Putamen (tissue), 1 donor: ENCODE results near the gene SENP5.

Source experiments
- DNase-seq: peaks from one replicate; pipeline ENCODE4 v3.0.0-alpha.2; 2016; ENCODE audit warnings: low spot score

SENP5 gene

DNA sequence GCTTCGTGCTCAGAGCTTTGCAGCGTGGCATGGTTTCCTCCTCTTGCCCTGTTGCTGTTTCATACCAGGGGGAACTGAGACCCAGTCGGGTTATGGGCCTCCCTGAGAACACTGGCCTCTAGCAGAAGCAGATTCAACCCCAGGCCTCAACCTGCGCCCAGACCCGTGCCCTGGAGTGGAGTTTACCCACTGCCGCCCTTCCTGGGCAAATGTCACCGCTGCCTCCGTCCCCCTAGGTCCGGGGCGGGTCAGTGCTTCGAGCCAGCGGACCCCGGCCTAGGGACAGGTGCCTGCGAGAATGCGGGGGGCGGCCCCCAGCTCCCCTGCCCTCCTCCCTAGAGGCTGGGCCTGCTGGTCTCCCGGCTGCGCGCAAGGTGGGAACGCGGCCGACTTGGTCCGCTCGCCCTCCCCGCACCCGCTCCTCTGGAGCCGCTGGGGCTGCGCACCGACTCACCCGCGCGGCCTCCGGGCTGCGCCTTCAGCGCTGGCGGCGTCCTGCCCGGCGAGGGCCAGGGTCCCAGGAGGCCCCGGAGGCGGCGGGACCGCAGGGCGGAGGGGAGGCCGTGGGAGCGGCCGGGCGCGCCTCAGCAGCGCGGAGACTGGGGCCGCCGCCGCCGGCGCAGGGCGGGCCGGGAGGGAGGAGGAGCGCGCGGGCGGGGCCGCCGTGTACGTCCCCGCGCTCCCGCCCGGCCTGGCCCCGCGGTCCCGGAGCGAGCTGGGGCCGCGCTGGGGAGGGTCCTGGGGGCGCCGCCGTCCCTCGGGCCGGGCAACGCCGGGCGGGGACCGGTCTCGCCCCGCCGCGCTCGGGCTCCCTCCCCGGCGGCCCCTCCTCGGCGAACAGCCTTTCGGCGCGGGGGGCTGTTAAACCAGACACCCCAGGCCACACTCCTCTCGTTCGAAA, 100.8 kb downstream of the SENP5 start, which contains the start of gene PIGZ:
TSS of gene PIGZ (minus strand) at position 601 of the 901 bp plus-strand sequence. CDS start 16,802 bp downstream, outside the sequence.
- DNase-seq = peak; percentile 34

DNA sequence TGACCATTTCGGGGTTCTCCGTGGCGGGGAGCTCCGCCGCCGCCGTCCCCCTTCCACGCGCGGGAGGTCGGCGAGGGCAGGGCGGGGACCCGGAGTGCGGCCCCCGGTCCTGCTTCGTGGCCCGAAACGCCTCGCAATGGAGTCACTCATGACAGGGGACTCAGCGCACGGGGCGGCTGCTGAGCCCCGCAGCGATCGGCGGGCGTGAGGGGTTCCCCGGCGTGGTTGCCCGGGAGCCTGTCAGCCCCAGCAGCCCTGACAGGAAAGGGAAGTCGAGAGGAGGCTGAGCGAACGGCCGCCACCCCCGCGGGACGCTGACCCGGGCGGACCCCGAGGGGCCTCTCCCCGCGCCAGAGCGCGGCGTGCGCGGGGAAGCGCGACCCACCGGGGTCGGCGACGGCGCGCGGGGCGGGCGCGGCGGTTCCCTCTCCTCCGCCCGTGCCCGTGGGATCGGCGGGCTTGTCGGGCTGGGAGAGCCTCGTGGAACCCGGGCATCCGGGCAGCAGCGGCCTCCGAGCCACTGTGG, 101.5 kb downstream of the SENP5 start:
- DNase-seq = no peak

DNA sequence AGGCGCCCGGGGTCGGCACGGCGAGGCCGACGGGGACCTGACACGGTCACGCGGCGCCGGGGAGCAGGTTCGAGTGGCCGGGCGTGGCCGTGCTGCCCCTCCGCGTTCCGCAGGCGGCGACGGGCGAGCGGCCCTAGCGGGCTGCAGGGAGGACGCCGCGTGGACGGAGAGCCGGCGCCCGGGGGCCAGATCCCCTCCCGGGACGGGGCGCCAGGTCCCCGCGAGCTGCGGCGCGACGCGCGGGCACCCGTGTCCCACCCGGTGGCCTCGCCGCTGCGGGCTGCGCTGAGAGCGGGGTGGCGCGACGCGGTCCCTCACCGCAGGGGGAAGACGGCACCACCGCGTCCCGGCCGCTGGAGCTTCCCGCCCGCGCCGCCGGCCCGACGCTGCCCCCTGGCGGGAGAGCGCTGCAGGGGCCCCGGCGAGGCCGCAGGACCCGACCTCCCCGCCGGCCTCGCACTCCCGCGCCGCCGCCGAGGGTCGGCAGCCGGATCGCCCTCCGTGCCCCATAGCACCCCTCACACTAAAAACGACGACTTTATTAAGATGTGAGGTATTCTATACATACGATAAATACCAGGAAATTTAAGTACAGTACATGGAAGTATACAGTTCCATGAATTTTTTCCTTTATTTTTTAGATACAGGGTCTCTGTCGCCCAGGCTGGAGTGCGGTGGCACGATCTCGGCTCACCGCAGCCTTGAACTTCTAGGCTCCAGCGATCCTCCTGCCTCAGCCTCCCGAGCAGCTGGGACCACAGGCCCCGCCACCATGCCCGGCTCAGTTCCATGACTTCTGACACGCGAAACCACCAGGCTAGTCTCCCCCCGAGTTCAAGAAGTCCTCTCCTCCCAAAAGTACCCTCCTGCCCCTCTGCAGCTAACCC, 102.2 kb downstream of the SENP5 start:
- peak; percentile 25 for DNase-seq

DNA sequence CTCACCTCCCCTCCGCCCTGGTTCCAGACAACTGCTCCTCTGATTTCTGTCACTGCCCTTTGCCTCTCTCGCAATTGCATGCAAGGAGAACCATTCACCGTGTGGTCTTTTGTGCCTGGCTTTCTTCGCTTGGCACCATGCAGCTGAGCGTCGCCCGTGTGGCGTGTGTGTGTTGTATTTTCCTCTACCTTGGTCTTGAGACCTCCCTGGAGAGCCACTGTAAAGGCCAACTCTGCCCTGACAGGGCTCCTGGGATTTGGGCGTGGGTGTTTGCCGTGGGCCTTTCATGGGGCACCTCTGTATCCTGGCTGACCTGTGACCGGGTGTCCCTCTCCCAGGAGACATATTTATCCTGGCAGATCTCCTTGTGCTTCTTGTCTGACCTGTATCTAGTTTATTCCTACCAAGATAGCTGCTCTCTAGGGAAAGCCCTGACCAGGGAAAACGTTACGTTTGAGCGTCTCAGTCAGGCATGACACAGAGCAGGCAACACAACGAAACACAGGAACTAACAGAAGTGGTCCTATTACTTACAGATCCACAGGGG, 102.9 kb downstream of the SENP5 start:
- DNase-seq = no peak

DNA sequence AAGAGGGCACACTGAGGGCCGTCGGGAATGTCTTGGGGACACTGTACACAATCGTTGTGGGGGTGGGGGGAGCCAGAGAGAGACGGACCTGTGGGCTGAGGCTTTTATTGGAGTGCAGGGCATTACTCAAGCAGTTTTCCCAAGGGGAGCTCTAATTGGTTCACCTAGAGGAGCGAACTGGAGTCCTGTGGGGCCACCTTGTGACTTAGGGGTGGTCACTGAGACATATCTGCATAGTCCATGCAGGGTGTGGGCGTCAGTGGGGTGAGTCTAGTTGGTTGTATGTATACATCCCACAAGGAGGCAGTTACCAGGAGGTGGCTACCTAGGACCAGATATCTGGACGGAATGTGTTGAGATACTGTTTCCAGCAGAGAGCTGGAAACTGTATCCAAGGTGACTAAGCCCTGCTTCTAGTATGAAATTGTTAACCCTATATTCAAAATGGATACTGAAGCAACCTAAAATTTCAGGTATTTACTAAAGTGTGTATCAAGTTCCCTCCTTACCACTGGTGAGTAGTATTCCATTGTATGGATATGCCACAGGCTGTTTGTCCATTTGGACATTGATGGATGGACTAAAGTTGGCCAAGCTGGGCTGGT, 103.5 kb downstream of the SENP5 start:
- DNase-seq = no peak

DNA sequence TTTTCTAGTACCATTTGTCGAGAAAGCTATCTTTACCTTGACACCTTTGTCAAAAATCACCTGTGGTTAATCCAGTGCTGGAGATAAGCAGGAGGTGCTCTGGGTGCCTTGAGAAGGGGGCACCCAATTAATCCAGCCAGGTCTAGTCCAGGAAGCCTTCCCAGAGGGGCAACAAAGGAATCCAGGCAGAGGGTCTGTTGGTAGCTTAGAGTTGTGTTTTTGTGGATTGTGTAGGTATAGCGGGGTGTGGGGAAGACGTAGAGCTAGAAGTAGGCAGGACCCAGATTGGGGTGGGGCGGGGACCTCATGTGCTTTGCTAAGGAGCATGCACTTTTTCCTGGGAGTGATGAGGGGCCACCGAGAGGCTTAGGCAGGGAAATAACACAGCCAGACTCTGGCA, 106.9 kb downstream of the SENP5 start:
- no peak for DNase-seq

DNA sequence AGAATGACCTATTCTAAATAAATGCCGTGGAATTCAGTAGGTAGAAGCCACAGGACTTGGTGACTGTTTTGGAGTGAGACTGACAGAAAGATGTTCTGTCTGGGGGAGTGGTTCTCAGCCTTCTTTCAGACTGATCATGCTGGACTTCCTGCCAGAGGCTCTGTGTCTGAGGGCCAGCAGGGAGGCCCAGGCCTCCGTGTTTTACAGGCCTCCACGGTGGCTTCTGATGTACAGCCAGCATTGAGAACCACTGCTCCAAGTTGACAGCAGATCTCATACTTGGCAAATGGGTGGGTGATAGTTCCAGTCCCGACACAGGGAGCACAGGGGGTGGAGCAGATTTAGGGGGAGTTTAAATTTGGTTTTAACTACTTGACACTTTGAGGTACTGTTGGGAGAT, 107.6 kb downstream of the SENP5 start:
- DNase-seq = no peak

DNA sequence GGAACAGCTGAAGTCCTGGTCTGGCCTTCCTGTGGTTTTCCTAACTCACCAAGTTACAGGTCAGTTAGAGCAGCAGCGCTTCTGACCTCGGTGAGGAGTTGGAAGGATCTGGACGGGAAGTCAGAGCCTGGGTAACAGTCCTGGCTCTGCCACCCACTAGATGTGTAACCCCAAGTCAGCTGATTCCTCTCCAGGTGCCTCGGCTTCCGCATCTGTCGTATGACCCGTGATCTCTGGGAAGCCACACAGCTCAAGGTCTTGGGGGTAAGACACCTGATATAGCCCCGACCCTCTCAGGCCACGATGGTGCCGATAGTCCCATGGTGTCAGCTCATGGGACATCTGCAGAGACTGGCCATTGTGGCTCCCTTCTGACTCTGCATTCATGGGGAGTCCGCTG, 109.2 kb downstream of the SENP5 start:
- DNase-seq = no peak

DNA sequence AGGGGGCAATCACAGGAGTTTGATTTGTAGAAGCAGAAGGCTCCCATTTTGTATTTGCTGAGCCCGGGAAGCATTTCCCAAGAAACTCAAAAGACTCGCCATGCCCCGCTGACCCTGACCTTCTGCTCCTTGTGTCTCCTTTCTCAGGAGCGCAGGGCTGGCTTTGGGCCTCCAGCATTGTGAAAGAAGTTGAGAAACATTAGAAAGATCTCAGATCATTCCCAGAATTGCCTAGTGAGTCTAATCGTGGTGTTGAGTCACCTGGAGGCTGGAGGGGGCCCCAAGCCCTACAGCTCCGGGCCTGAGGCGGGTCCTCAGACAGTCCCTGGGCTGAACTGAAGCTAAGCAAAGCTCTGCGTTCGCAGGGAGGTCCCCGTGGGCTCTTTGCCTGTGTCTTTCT, 111.8 kb downstream of the SENP5 start:
- DNase-seq = no peak

DNA sequence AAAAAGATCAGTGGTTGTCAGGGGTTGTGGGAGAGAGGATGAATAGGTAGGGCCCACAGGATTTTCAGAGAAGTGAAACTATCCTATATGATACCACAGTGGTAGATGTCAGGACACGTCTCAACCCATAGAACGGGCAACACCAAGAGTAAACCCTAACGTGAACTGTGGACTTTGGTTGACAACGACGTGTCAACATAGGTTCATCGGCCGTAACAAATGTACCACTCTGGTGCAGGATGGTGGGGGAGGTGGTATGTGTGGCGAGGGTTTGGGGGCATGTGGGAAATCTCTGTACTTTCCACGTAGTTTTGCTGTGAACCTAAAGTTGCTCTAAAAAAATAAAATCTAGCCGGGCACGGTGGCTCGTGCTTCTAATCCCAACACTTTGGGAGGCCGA, 113.9 kb downstream of the SENP5 start:
- no peak for DNase-seq

DNA sequence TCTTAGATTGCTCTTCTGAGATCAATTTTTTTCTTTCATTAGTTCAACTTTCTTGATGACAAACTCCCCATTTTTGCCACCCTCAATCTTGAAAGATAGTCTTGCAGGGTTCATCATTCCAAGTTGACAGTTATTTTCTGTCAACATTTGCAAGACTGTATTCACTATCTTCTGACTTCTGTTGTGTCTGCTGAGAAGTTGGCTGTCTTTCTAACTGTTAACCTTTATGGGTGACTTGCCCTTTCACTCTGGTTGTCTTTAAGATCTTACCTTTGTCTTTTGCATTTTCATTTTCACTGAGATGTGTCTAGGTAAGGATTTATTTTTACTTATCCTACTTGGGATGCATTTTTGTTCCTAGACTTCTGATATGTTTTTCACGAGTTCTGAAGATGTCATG, 115.5 kb downstream of the SENP5 start:
- no peak for DNase-seq
